ENCODE results near the gene POU2AF2.

GRCh38 chr11:111291764-111292163, 46.2 kb downstream of the POU2AF2 start:
- TF ChIP-seq, protein P1, sequence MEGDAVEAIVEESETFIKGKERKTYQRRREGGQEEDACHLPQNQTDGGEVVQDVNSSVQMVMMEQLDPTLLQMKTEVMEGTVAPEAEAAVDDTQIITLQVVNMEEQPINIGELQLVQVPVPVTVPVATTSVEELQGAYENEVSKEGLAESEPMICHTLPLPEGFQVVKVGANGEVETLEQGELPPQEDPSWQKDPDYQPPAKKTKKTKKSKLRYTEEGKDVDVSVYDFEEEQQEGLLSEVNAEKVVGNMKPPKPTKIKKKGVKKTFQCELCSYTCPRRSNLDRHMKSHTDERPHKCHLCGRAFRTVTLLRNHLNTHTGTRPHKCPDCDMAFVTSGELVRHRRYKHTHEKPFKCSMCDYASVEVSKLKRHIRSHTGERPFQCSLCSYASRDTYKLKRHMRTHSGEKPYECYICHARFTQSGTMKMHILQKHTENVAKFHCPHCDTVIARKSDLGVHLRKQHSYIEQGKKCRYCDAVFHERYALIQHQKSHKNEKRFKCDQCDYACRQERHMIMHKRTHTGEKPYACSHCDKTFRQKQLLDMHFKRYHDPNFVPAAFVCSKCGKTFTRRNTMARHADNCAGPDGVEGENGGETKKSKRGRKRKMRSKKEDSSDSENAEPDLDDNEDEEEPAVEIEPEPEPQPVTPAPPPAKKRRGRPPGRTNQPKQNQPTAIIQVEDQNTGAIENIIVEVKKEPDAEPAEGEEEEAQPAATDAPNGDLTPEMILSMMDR (IDR thresholded peaks at IDR 0.05; ENCODE audit: insufficient read depth, low read length): no peak
- TF ChIP-seq POLR2AphosphoS5 (IDR thresholded peaks at IDR 0.05; ENCODE audit: low read depth): no peak
- TF ChIP-seq, protein P2, sequence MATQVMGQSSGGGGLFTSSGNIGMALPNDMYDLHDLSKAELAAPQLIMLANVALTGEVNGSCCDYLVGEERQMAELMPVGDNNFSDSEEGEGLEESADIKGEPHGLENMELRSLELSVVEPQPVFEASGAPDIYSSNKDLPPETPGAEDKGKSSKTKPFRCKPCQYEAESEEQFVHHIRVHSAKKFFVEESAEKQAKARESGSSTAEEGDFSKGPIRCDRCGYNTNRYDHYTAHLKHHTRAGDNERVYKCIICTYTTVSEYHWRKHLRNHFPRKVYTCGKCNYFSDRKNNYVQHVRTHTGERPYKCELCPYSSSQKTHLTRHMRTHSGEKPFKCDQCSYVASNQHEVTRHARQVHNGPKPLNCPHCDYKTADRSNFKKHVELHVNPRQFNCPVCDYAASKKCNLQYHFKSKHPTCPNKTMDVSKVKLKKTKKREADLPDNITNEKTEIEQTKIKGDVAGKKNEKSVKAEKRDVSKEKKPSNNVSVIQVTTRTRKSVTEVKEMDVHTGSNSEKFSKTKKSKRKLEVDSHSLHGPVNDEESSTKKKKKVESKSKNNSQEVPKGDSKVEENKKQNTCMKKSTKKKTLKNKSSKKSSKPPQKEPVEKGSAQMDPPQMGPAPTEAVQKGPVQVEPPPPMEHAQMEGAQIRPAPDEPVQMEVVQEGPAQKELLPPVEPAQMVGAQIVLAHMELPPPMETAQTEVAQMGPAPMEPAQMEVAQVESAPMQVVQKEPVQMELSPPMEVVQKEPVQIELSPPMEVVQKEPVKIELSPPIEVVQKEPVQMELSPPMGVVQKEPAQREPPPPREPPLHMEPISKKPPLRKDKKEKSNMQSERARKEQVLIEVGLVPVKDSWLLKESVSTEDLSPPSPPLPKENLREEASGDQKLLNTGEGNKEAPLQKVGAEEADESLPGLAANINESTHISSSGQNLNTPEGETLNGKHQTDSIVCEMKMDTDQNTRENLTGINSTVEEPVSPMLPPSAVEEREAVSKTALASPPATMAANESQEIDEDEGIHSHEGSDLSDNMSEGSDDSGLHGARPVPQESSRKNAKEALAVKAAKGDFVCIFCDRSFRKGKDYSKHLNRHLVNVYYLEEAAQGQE (IDR thresholded peaks at IDR 0.05; ENCODE audit: insufficient replicate concordance, low read depth): no peak

Measured in HL-60 (cell line).